ENCODE results near the gene SEC31A.

DNA sequence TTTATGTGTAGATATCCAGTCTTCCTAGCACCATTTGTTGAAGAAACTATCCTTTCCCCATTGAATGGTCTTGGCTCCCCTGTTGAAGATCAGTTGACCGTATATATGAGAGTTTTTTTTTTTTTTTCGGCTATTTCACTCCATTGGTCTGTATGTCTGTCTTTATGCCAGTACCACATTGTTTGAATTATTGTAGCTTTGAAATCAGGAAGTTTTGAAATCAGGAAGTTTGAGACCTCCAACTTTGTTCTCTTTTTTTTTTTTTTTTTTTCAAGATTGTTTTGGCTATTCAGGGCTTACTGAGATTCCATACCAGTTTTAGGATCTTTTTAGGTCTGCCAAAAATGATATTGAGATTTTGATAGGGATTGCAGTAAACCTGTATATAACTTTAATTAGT, 88.0 kb downstream of the SEC31A start:
- TF ChIP-seq, protein P1, sequence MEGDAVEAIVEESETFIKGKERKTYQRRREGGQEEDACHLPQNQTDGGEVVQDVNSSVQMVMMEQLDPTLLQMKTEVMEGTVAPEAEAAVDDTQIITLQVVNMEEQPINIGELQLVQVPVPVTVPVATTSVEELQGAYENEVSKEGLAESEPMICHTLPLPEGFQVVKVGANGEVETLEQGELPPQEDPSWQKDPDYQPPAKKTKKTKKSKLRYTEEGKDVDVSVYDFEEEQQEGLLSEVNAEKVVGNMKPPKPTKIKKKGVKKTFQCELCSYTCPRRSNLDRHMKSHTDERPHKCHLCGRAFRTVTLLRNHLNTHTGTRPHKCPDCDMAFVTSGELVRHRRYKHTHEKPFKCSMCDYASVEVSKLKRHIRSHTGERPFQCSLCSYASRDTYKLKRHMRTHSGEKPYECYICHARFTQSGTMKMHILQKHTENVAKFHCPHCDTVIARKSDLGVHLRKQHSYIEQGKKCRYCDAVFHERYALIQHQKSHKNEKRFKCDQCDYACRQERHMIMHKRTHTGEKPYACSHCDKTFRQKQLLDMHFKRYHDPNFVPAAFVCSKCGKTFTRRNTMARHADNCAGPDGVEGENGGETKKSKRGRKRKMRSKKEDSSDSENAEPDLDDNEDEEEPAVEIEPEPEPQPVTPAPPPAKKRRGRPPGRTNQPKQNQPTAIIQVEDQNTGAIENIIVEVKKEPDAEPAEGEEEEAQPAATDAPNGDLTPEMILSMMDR (IDR thresholded peaks at IDR 0.05; ENCODE audit: low read length): no peak
- TF ChIP-seq EZH2 (optimal IDR thresholded peaks at IDR 0.05; ENCODE audit: low read depth, low read length): no peak
